PFSK-1 (cell line): ENCODE measurements around the gene MRTFA.

ENCODE experiments used
- POLR2AphosphoS5 ChIP-seq: IDR thresholded peaks from 2 replicates; pipeline ENCODE4 v1.6.1; 2012; ENCODE audit warnings: low read depth, mild to moderate bottlenecking, control low read depth, low read length, moderate library complexity
- SIN3A ChIP-seq: IDR thresholded peaks from 2 replicates; pipeline ENCODE4 v1.6.1; 2012; ENCODE audit warnings: mild to moderate bottlenecking, low read length, moderate library complexity, borderline replicate concordance; ENCODE audit not compliant: insufficient read depth

DNA sequence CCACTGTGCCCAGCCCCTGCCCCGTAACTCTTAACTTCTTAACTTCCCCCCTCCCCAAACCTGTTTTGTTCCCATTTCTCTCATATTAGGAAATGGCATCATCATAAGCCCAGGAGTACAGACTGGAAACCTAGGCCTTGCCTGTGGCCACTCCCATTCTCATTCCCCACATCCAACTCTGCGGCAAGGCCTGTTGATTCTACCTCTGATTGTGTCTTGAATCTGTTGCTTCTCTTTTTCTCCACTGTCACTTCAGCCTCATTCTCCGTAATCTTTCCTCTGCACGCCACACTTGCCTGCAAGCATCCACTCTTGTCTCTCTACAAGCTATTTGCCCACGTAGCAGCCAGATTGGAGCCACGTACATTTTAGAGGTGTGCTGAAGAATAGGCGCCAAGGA, 240.9 kb downstream of the MRTFA start:
- TF ChIP-seq SIN3A (no peak), POLR2AphosphoS5 (no peak)
